TTC549 (cell line): ENCODE measurements around the gene ARRDC3.
"Not testable (repeated sequence)": the region's sequence is repeated elsewhere in the genome, so short reads cannot be mapped to it uniquely, and the experiment has no call there.

Experiments
- FAIRE-seq: peaks from 2 replicates; lab custom pipeline; 2012; peaks lifted over from hg19 to GRCh38; lab: Jason Lieb, UNC

Gene ARRDC3

GRCh38 chr5:91383027-91383955 lies at the start of gene ARRDC3:
Gene ARRDC3, minus strand, starts transcription at chr5:91383317. Its CDS starts 225 bp downstream, at chr5:91383092.
- FAIRE-seq: no peak

GRCh38 chr5:91430949-91431348 lies 47.8 kb upstream of the ARRDC3 start:
- FAIRE-seq: no peak

GRCh38 chr5:91424638-91425436 lies 41.7 kb upstream of the ARRDC3 start:
- no peak for FAIRE-seq

GRCh38 chr5:91423871-91424270 lies 40.8 kb upstream of the ARRDC3 start:
- no peak for FAIRE-seq

GRCh38 chr5:91420879-91421278 lies 37.8 kb upstream of the ARRDC3 start:
- no peak for FAIRE-seq

GRCh38 chr5:91419571-91420537 lies 36.7 kb upstream of the ARRDC3 start:
- peak; percentile 98 for FAIRE-seq

GRCh38 chr5:91419136-91419535 lies 36.0 kb upstream of the ARRDC3 start:
- no peak for FAIRE-seq

- FAIRE-seq: no peak
These were observed 35.0 kb upstream of the ARRDC3 start for GRCh38 chr5:91418158-91418557.

GRCh38 chr5:91417219-91417618 lies 34.1 kb upstream of the ARRDC3 start:
- peak; percentile 91 for FAIRE-seq

- FAIRE-seq: peak; percentile 48
These were observed 33.4 kb upstream of the ARRDC3 start for GRCh38 chr5:91416491-91416890.

GRCh38 chr5:91409304-91409703 lies 26.2 kb upstream of the ARRDC3 start:
- FAIRE-seq: no peak

- no peak for FAIRE-seq
These were observed 25.6 kb upstream of the ARRDC3 start for GRCh38 chr5:91408710-91409109.

GRCh38 chr5:91407204-91407603 lies 24.1 kb upstream of the ARRDC3 start:
- no peak for FAIRE-seq

- FAIRE-seq: no peak
These were observed 20.3 kb upstream of the ARRDC3 start for GRCh38 chr5:91403438-91403837.

- FAIRE-seq: no peak
These were observed 18.1 kb upstream of the ARRDC3 start for GRCh38 chr5:91401175-91401574.

- FAIRE-seq: no peak
These were observed 14.7 kb upstream of the ARRDC3 start for GRCh38 chr5:91397791-91398190.

GRCh38 chr5:91390268-91390667 lies 7.2 kb upstream of the ARRDC3 start:
- no peak for FAIRE-seq

GRCh38 chr5:91389555-91389954 lies 6.4 kb upstream of the ARRDC3 start:
- FAIRE-seq: not testable (repeated sequence)

GRCh38 chr5:91388362-91388761 lies 5.2 kb upstream of the ARRDC3 start:
- no peak for FAIRE-seq

GRCh38 chr5:91386120-91386519 lies 3.0 kb upstream of the ARRDC3 start:
- peak; percentile 80 for FAIRE-seq

GRCh38 chr5:91385596-91385995 lies 2.5 kb upstream of the ARRDC3 start:
- not testable (repeated sequence) for FAIRE-seq
